ENCODE data around the gene DSTN.

Gene DSTN

DNA sequence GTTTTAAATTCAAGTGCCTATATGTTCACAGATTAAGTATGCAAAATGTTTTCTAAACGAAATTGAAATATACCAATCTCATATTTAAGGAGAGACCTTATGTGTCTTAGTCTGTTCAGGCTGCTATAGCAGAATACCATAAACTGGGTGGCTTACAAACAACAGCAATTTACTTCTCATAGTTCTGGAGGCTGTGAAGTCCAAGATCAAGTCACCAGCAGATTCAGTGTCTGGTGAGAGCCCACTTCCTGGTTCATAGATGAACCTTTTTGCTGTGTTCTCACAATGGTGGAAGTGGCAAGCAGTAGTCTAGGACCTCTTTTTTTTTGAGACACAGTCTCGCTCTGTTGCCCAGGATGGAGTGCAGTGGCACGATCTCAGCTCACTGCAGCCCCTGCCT is 3.5 kb upstream of the DSTN start:
- DNase-seq (ENCODE audit: low read depth): no peak
- no peak overlapping the region for H3K4me3 ChIP-seq (replicated peaks; ENCODE audit: low read depth, low read length)
- TF ChIP-seq, protein P1, sequence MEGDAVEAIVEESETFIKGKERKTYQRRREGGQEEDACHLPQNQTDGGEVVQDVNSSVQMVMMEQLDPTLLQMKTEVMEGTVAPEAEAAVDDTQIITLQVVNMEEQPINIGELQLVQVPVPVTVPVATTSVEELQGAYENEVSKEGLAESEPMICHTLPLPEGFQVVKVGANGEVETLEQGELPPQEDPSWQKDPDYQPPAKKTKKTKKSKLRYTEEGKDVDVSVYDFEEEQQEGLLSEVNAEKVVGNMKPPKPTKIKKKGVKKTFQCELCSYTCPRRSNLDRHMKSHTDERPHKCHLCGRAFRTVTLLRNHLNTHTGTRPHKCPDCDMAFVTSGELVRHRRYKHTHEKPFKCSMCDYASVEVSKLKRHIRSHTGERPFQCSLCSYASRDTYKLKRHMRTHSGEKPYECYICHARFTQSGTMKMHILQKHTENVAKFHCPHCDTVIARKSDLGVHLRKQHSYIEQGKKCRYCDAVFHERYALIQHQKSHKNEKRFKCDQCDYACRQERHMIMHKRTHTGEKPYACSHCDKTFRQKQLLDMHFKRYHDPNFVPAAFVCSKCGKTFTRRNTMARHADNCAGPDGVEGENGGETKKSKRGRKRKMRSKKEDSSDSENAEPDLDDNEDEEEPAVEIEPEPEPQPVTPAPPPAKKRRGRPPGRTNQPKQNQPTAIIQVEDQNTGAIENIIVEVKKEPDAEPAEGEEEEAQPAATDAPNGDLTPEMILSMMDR (IDR thresholded peaks at IDR 0.05; ENCODE audit: low read length, missing control alignments): no peak

DNA sequence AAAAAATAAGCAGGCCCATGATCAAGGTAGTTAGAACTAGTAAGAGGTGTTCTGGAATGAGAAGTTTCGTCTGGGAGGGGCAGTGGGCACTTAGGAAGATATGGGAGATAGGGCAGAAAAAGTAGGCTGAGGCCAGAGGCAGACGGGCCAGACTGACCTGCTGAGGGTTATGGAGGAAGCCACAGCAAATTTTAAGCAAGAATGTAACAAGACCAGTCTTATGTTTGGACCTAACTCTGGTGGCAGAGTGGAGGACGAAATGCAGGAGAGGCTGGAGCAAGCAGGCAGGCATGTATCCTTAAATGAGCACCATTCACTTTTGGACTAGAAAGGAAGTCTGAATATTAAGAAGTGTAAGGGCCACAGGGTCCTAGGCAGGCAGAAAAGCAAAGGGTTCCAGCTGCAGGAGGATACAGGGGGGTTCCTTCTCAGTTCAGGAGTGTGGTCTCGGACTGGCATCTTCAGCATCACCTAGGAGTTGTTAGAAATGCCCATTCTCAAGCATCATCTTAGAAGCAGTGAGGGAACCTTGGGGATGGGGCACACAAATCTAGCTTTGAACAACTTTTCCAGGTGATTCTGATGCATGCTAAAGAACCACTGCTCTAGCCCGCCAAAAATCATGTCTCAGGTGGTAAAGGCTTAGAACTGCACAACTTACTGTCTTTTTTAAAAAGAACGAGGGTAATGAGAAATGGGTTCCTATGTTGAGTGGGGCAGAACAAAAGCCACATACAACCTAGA is 1.7 kb upstream of the DSTN start:
- TF ChIP-seq, protein P1 (IDR thresholded peaks at IDR 0.05; ENCODE audit: low read length, missing control alignments): no peak
- DNase-seq (ENCODE audit: low read depth): no peak
- peak overlapping the region; percentile 68 for H3K4me3 ChIP-seq (replicated peaks; ENCODE audit: low read depth, low read length)

DNA sequence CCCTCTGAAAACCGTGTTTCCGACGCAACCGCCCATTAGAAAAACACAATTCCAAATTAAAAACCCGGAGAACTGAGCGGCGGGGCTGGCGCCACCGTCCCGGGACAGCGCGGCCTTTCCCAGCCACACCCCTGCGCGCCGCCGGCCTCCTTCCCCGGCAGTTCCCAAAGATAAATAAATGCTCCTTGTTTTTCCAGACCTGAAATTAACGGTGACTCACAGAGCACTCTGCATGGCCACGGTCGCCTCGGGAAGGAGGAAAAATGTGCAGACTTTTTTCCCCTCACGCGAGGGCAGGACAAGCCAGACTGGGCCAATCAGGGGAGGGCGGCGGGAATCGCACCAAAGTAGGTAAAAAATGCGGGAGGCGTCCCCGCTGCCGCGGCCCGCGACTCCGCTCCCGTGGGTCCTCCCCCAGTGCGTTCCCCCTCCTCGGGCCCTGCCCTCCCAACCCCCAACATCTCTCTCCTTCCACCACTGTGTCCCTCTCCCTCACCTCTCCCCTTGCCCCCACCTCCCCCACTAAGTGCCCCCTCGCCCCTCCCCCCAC is 828 bp upstream of the DSTN start:
- H3K4me3 ChIP-seq (replicated peaks; ENCODE audit: low read depth, low read length): peak overlapping the region; percentile 68
- TF ChIP-seq, protein P1 (IDR thresholded peaks at IDR 0.05; ENCODE audit: low read length, missing control alignments): no peak
- peak; percentile 98 for DNase-seq (ENCODE audit: low read depth)

DNA sequence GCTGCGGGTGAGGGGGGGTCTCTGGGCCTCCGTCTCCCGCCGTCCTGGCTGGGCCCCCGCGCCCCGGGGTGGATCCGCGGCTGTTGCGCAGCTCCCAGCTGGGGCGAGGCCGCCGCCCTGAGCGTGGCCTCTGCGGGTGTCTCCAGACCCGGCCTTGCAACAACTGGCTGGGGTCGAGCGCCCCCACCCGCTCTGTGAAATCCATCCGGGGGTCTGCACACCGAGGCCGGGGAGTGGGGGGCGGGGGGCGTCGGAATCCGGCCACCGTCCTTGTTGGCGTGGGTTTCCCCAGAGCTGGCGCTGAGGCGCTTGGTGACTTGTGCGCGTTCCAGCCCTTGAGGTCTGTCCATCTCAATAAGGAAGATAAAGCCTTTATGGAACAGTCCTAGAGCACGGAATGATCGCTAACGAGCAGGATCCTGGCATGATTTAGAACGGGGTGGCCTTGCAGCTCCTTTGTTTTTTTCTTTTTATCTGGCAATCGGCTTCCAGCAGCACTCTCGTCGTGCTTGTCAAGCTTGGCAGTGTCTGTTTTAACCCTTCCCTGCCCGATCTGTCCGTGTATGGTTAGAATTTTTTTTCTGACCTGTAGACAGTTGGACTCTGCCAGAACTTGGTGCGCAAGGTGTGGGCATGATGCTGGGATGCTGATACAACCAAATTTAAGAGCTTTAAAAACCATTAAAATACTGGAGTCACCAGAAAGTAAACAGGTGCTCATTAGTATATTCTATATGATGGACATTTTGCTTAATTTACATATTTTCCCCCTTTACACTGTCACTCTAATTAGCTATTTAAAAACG is 675 bp downstream of the DSTN start:
- TF ChIP-seq, protein P1 (IDR thresholded peaks at IDR 0.05; ENCODE audit: low read length, missing control alignments): no peak
- peak; percentile 60 for DNase-seq (ENCODE audit: low read depth)
- peak overlapping the region; percentile 68 for H3K4me3 ChIP-seq (replicated peaks; ENCODE audit: low read depth, low read length)

DNA sequence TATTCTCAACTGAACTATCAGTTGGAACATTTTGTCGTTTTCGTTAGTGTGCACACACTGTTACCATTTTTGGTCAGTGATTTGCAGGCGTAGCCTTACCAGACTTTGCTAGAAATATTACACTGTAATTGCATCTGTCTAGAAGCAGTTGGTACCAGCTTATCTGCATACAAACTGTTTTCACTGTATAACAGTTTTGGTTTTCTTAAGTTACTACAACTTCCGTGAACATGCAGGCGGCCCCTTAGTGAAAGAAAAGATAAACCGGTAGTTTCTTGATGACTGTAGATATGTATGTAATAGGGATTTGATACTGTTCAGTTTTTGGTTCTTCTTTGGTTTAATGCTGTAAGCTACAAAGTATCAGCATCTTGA is 1.3 kb downstream of the DSTN start:
- H3K4me3 ChIP-seq (replicated peaks; ENCODE audit: low read depth, low read length): peak overlapping the region; percentile 68
- no peak for DNase-seq (ENCODE audit: low read depth)
- TF ChIP-seq, protein P1 (IDR thresholded peaks at IDR 0.05; ENCODE audit: low read length, missing control alignments): no peak

DNA sequence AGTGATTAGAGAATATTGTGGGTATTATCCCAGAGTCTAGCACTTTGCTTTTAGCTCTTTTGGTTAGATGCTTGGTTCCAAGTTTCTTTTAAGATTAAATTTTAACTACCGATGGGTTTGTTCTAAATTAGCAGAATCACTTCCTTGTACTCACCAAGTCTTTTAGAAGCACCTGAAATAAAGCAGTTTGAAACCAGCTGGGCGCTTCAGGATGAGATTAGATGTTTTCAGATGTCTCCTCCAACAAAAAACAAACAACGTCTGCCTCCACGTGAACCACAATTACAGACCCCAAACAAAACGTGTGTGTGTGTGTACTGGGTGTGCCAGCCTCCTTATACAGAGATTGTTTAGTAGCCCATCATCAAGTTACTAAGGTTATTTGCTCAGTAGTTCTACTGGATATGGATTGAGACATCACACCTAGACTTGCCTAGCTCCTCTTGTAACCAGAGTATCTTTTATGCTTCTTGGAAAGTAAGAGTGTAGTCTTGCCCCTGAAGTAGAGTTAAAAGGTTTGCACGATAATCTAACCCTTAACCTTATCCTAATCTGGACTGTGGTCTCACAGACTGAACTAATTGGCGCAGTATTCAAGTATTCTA is 2.3 kb downstream of the DSTN start:
- H3K4me3 ChIP-seq (replicated peaks; ENCODE audit: low read depth, low read length): peak overlapping the region; percentile 68
- TF ChIP-seq, protein P1 (IDR thresholded peaks at IDR 0.05; ENCODE audit: low read length, missing control alignments): no peak
- DNase-seq (ENCODE audit: low read depth): no peak
